CD4-positive, alpha-beta T cell (primary cell): ENCODE data around the gene ALDH16A1. TPM values are rescaled to one million over a fixed set of nuclear protein-coding genes. Genes with fewer than 3 reads are reported as not detected.

Experiments
- ATAC-seq: fragments of 200-7000 bp; cut with Tn5 transposase; one replicate; pipeline ENCODE4 v1.10.0; 2022; ENCODE audit warnings: mild to moderate bottlenecking; ENCODE audit not compliant: poor library complexity
- CTCF ChIA-PET: fragments of 350-600 bp; sonication (Branson Sonifier 250); formaldehyde crosslinking; loops from one replicate; lab custom pipeline; 2021; ENCODE audit warnings: antibody characterized with exemption, inconsistent platforms; lab: Charles Lee
- POLR2A ChIA-PET: fragments of 350-600 bp; sonication (Branson Sonifier 250); formaldehyde crosslinking; loops from one replicate; lab custom pipeline; 2021; ENCODE audit warnings: antibody characterized with exemption, inconsistent platforms; lab: Charles Lee
- DNase-seq, 14 experiments: peaks; one replicate each; pipeline ENCODE4 v3.0.0-alpha.2; 2013 to 2020; ENCODE audit warnings: mixed read lengths in 2 of 14
- H3K27ac ChIP-seq, 2 donors: one replicate each; pipeline versions ENCODE4 v1.5.1 to v1.7.0; 2013; ENCODE audit warnings: low read length in 2 of 2, low read depth in 1 of 2, mild to moderate bottlenecking in 1 of 2
- H3K27me3 ChIP-seq, 2 experiments: 1 replicate in 1 of 2; 2 replicates in 1 of 2; pipeline versions ENCODE4 v1.6.1 to v1.7.0; 2013; ENCODE audit warnings: low read length in 2 of 2, control low read depth in 1 of 2, mild to moderate bottlenecking in 1 of 2, moderate library complexity in 1 of 2; ENCODE audit not compliant: insufficient read depth in 2 of 2, control insufficient read depth in 1 of 2
- H3K36me3 ChIP-seq: one replicate; pipeline ENCODE4 v1.6.1; 2013; ENCODE audit warnings: low read length, control low read depth; ENCODE audit not compliant: insufficient read depth
- H3K4me1 ChIP-seq: one replicate; pipeline ENCODE4 v1.6.1; 2013; ENCODE audit warnings: low read length, control low read depth; ENCODE audit not compliant: insufficient read depth
- H3K4me3 ChIP-seq: one replicate; pipeline ENCODE4 v1.5.1; 2013; ENCODE audit warnings: mild to moderate bottlenecking, low read length, moderate library complexity
- H3K9me3 ChIP-seq, 2 experiments: 1 replicate in 1 of 2; 2 replicates in 1 of 2; pipeline versions ENCODE4 v1.6.1 to v1.7.0; 2013; ENCODE audit warnings: low read length in 2 of 2, mild to moderate bottlenecking in 2 of 2, control low read depth in 1 of 2, moderate library complexity in 1 of 2; ENCODE audit not compliant: control insufficient read depth in 1 of 2, insufficient read depth in 1 of 2
- H3K27ac Mint-ChIP-seq: one replicate; pipeline ENCODE4 v1.8.0; 2020; ENCODE audit warnings: mixed read lengths
- H3K27me3 Mint-ChIP-seq: one replicate; pipeline ENCODE4 v1.8.0; 2021; ENCODE audit warnings: mixed read lengths
- H3K36me3 Mint-ChIP-seq: one replicate; pipeline ENCODE4 v1.8.0; 2021; ENCODE audit warnings: low read depth, mixed read lengths
- H3K4me1 Mint-ChIP-seq: one replicate; pipeline ENCODE4 v1.8.0; 2021; ENCODE audit warnings: low read depth, mixed read lengths
- H3K4me3 Mint-ChIP-seq: one replicate; pipeline ENCODE4 v1.8.0; 2020; ENCODE audit warnings: mild to moderate bottlenecking, mixed read lengths
- H3K9me3 Mint-ChIP-seq: one replicate; pipeline ENCODE4 v1.8.0; 2020; ENCODE audit warnings: mixed read lengths
- CTCF ChIP-seq: fragments of 200-600 bp; IDR thresholded peaks from one replicate; pipeline ENCODE4 v1.8.0; 2022; ENCODE audit warnings: antibody characterized with exemption, mild to moderate bottlenecking
- intact Hi-C, 2 experiments: fragments of 100-400 bp; cut with DNase I in 1 of 2; cut with micrococcal nuclease in 1 of 2; formaldehyde crosslinking; loops; one replicate each; pipeline versions ENCODE4 v1.15.1 to v1.9.0; 2023 to 2025; cut with DNase I, micrococcal nuclease
- total RNA-seq, 174 experiments: library from RNA in 2 of 174; stranded (reverse) in 2 of 174; gene quantifications; one replicate each; pipeline ENCODE4 v1.2.3 and lab custom pipeline; 2021 to 2026

ALDH16A1 gene
- total RNA-seq, 2 experiments from 2014 or later = 25.1 to 25.8 TPM

- H3K27me3 ChIP-seq = no peaks in the 10 kb centered on the region
- H3K4me3 ChIP-seq = peak overlapping the region; percentile 9
- H3K9me3 ChIP-seq = no peaks in the 10 kb centered on the region
- H3K4me1 Mint-ChIP-seq = peaks cover 42% of the 10 kb centered on the region
- peaks cover 96% of the 10 kb centered on the region for H3K4me1 ChIP-seq
- ChIA-PET CTCF (interaction anchor here (1.0 to 2.4 kb wide), 3 partner anchors 25 to 475 kb away, joined by 3 to 19 read pairs (median 6); partner anchors contain the start of genes GYS1 and RUVBL2), POLR2A (interaction anchor here (0.6 to 6.4 kb wide), 14 partner anchors 10 to 211 kb away, joined by 3 to 120 read pairs (median 4); partner anchors contain the start of genes ALDH16A1, KASH5, PIH1D1 and PRMT1)
- peak overlapping the region; percentile 86 to 96 for H3K27ac ChIP-seq
- ATAC-seq (peak; percentile 75), DNase-seq (peak; percentile 74 to 99 (median 84))
- no peak for TF ChIP-seq CTCF
- peaks cover 14% of the 10 kb centered on the region for H3K36me3 Mint-ChIP-seq
- H3K27me3 Mint-ChIP-seq = no peaks in the 10 kb centered on the region
- H3K4me3 Mint-ChIP-seq = peak overlapping the region; percentile 84
- peak overlapping the region; percentile 98 for H3K27ac Mint-ChIP-seq
- H3K36me3 ChIP-seq = peaks cover 32% of the 10 kb centered on the region
- H3K9me3 Mint-ChIP-seq = no peaks in the 10 kb centered on the region
- intact Hi-C loops = loop anchor here (1.0 to 2.0 kb wide), 3 partner anchors 15 to 171 kb away; partner anchors contain the start of genes ALDH16A1 (in 1 of the 2) and RRAS (in 1 of the 2)
These were observed 15.9 kb downstream of the ALDH16A1 start for GRCh38 chr19:49468746-49469447.

- peak overlapping the region; percentile 79 for H3K4me3 Mint-ChIP-seq
- H3K27ac Mint-ChIP-seq = peak overlapping the region; percentile 98
- Histone ChIP-seq H3K27ac (peak overlapping the region; percentile 86 to 96), H3K27me3 (no peaks in the 10 kb centered on the region), H3K4me3 (no peak overlapping the region), H3K36me3 (peaks cover 21% of the 10 kb centered on the region), H3K9me3 (no peaks in the 10 kb centered on the region), H3K4me1 (peaks cover 89% of the 10 kb centered on the region)
- ChIA-PET POLR2A (interaction anchor here (0.6 to 6.4 kb wide), 17 partner anchors 9 to 208 kb away, joined by 3 to 120 read pairs (median 4); partner anchors contain the start of genes ALDH16A1, KASH5, PIH1D1 and PRMT1), CTCF (interaction anchor here (0.6 to 2.4 kb wide), 26 partner anchors 12 to 1895 kb away, joined by 3 to 24 read pairs (median 4); partner anchors contain the start of genes ALDH16A1, GFY, PIH1D1 and RPS11)
- peaks cover 15% of the 10 kb centered on the region for H3K36me3 Mint-ChIP-seq
- DNase-seq (peak; percentile 54 to 97 (median 70)), ATAC-seq (peak; percentile 37)
- intact Hi-C loops = loop anchor here (1.0 to 10.0 kb wide), 6 partner anchors 17 to 243 kb away; partner anchors contain the start of genes ALDH16A1 (in 1 of the 2), PRMT1 (in 1 of the 2) and RRAS (in 1 of the 2)
- H3K27me3 Mint-ChIP-seq = no peaks in the 10 kb centered on the region
- H3K4me1 Mint-ChIP-seq = peaks cover 49% of the 10 kb centered on the region
- peak; percentile 74 for TF ChIP-seq CTCF
- H3K9me3 Mint-ChIP-seq = no peaks in the 10 kb centered on the region
These were observed 17.0 kb downstream of the ALDH16A1 start for GRCh38 chr19:49469828-49470614.

- intact Hi-C loops = loop anchor here in 1 of 2 experiments (1.0 to 10.0 kb wide), 4 partner anchors 27 to 244 kb away; partner anchors contain the start of gene PRMT1
- peak overlapping the region; percentile 86 to 96 for H3K27ac ChIP-seq
- Mint-ChIP-seq H3K36me3 (peaks cover 21% of the 10 kb centered on the region), H3K4me1 (peaks cover 54% of the 10 kb centered on the region), H3K9me3 (no peaks in the 10 kb centered on the region), H3K27me3 (no peaks in the 10 kb centered on the region), H3K4me3 (peak overlapping the region; percentile 79), H3K27ac (peak overlapping the region; percentile 98)
- no peaks in the 10 kb centered on the region for H3K27me3 ChIP-seq
- H3K9me3 ChIP-seq = no peaks in the 10 kb centered on the region
- ChIA-PET POLR2A (interaction anchor here (0.6 to 6.4 kb wide), 13 partner anchors 13 to 207 kb away, joined by 3 to 120 read pairs (median 5); partner anchors contain the start of genes ALDH16A1, KASH5, PIH1D1 and PRMT1), CTCF (interaction anchor here (0.6 to 2.4 kb wide), 25 partner anchors 13 to 245 kb away, joined by 3 to 24 read pairs (median 4); partner anchors contain the start of genes ALDH16A1, GFY, PIH1D1 and RPS11)
- H3K4me3 ChIP-seq = no peak overlapping the region
- no peak for TF ChIP-seq CTCF
- H3K4me1 ChIP-seq = peaks cover 83% of the 10 kb centered on the region
- DNase-seq (no peak), ATAC-seq (no peak)
- H3K36me3 ChIP-seq = peaks cover 15% of the 10 kb centered on the region
These were observed 17.6 kb downstream of the ALDH16A1 start for GRCh38 chr19:49470615-49470978.
